DMS 273 treated with DMSO at 0.1 percent for 48 hours (cell line): Measurements from ENCODE around the gene UNC45B.
"Not testable (repeated sequence)": the region's sequence is repeated elsewhere in the genome, so short reads cannot be mapped to it uniquely, and the experiment has no call there.

ENCODE experiments used
- DNase-seq: peaks from one replicate; lab custom pipeline; 2025; lab: John Stamatoyannopoulos, UW

UNC45B gene

GRCh38 chr17:35218915-35219314 is 71.3 kb downstream of the UNC45B start:
- no peak for DNase-seq

GRCh38 chr17:35222452-35222851 is 74.8 kb downstream of the UNC45B start:
- no peak for DNase-seq

DNA sequence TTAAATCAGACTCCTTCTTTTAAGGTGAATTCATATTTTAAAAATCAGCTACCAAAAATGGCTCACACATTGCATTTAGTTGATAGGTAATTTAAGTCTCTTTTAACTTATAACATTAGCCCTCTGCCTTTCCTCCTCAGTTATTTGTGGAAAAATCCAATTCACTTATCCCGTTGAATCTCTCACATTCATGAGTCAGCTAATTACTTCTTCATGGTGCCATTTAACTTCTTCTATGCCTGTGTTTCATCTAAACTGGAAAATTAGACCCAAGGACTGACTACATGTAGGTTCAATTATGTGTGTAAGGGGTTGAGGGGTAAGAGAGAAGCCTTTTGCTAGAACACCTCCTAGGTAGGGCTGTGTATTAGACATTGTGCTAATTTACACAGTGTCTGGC is 76.8 kb downstream of the UNC45B start:
- no peak for DNase-seq

- DNase-seq, result no peak
These were observed 79.9 kb downstream of the UNC45B start for GRCh38 chr17:35227546-35227945.

GRCh38 chr17:35229638-35230037 is 82.0 kb downstream of the UNC45B start:
- DNase-seq, result no peak

DNA sequence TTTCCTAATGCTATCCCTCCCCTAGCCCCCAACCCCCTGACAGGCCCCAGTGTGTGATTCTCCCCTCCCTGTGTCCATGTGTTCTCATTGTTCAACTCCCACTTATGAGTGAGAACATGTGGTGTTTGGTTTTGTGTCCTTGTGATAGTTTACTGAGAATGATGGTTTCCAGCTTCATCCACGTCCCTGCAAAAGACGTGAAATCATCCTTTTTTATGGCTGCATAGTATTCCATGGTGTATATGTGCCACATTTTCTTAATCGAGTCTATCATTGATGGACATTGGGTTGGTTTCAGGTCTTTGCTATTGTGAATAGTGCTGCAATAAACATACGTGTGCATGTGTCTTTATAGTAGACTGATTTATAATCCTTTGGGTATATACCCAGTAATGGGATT is 86.7 kb downstream of the UNC45B start:
- not testable (repeated sequence) for DNase-seq

GRCh38 chr17:35235289-35235688 is 87.7 kb downstream of the UNC45B start:
- DNase-seq, result no peak

DNA sequence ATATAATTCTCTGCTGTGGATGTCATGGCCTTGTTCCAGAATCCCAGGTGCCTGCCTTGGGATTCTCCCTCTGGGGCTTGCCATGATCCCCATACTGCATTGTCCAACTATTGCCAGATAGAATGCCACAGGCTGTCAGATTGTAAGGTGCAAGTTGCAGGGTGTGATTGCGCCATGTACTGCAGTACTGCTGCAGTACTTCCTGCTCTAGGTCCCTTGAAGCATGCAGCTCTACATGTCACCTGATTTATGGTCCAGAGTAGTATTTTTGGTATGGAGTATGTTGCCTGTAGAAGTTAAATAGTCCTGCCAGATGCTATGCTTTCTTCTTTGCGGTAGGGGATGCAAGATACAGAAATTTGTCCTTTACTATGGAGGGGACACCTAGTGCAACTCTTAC is 88.3 kb downstream of the UNC45B start:
- DNase-seq, result no peak

DNA sequence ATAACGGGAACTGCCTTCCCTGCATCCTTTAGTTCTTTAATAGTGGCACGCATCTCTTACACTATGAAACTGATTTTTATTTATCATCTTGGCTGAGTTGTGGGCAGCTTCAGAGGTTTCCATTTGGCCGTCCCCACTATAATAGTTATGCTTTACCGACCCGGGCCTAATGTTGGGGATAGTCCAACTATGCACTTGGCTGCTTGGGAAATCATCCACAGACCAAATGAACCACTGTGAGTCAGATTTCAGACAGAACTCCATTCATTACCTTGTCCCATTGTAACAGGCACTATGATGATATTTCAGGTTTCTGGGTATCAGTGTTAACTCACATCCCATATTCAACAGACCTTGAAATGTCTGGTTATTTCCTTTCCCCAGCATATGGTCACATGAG is 89.2 kb downstream of the UNC45B start:
- no peak for DNase-seq

DNA sequence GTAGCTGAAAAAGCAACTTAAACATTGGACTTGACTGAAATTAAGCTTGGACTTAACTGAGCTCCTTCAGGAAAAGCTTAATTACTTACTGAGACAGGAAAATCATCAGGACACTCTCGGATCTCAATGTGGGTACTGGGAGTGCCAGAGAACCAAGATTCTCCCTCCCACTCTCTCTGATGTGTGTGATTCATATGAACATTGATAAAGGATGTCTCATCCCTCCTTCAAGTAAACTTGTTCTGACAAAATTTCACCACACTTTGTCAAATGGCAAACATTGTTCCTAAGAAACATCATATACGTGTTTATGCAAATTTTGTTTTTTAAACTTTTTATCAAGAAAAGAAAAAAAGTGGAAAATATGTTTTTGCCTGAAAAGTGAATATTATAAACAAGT is 91.2 kb downstream of the UNC45B start:
- DNase-seq, result no peak
